ENCODE results near the gene CD59.
"Not testable (repeated sequence)": the region's sequence is repeated elsewhere in the genome, so short reads cannot be mapped to it uniquely, and the experiment has no call there.

Gene CD59

GRCh38 chr11:33713151-33713855, 22.9 kb downstream of the CD59 start:
- no peak for DNase-seq (ENCODE audit: low spot score)

DNA sequence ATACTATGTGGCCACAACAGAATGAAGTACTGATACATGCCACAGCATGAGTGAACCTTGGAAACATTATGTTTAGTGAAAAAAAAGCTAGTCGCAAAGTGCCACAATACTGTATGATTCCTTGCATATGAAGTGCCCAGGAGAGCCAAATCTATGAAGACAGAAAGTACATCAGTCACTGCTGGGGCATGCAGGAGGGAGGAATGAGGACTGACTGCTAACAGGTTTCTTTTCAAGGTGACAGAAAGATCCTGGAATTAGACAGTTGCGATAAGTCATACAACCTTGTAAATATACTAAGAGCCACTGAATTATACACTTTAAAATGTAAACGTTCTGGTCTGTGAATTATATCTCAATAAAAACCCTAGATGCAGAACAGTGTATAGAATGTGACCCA, 23.8 kb downstream of the CD59 start:
- no peak for DNase-seq (ENCODE audit: low spot score)

DNA sequence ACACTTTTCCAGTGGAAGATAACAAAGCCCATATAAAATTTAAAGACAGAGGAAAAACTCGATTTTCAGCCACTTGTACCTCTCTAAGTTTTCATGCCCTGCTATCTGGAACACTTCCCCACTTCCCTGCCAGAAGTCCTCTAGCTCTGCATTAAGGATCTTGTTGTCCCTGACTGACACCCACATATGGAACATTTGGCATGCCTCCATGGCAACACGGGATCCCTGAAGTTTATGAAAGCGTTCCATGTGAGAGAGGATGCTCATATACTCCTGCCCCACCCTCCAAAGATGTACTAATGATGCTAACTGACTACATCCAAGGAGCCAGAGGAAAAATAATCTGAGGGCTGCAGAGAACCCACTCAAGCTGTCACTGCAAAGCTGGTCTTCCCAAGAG, 26.8 kb downstream of the CD59 start:
- DNase-seq (ENCODE audit: low spot score): no peak

- no peak for DNase-seq (ENCODE audit: low spot score)
Measured at GRCh38 chr11:33708985-33709384, 27.2 kb downstream of the CD59 start.

- DNase-seq (ENCODE audit: low spot score): not testable (repeated sequence)
Measured at GRCh38 chr11:33707831-33708230, 28.4 kb downstream of the CD59 start.

- no peak for DNase-seq (ENCODE audit: low spot score)
Measured at GRCh38 chr11:33706966-33707365, 29.3 kb downstream of the CD59 start.

DNA sequence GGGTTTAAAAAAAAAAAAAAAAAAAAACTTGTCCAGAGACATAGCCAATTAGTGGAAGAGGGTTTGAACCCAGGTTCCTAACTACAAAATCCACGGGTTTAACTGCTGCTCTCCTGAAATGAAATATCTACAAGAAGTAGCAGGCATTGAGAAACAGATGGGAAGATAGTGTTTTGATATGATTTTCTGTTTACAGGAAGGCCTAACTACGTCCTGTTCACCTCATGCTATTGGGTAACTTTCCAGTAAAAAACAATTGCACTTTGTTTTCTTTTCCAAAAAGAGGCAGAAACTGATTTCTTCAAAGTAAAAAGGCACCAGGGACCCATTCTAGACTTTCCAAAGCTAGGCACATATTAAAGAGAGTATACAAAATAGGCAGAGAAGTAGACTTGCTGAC, 29.7 kb downstream of the CD59 start:
- no peak for DNase-seq (ENCODE audit: low spot score)

GRCh38 chr11:33704240-33705002, 31.8 kb downstream of the CD59 start:
- DNase-seq (ENCODE audit: low spot score): no peak

- DNase-seq (ENCODE audit: low spot score): peak; percentile 29
Measured at GRCh38 chr11:33703788-33704187, 32.4 kb downstream of the CD59 start.

DNA sequence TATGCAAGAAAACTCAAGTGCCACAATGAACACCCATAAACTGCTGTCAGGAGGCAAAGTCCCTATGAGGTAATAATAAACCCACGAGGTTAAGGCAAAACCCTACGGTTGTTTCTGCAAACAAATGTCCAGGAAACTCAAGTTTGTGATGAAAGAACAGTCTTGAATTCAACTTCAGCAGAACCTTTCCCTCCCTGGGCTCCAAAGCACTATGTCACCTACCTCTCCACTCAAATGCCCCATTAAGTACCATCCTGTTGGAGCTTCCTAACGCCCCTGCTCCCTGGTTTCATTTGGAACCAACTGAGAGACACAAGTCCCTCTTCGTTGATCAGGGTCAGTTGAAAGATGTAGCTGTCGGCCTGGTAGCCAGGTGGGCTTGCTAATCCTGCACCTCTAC, 33.0 kb downstream of the CD59 start:
- no peak for DNase-seq (ENCODE audit: low spot score)

DNA sequence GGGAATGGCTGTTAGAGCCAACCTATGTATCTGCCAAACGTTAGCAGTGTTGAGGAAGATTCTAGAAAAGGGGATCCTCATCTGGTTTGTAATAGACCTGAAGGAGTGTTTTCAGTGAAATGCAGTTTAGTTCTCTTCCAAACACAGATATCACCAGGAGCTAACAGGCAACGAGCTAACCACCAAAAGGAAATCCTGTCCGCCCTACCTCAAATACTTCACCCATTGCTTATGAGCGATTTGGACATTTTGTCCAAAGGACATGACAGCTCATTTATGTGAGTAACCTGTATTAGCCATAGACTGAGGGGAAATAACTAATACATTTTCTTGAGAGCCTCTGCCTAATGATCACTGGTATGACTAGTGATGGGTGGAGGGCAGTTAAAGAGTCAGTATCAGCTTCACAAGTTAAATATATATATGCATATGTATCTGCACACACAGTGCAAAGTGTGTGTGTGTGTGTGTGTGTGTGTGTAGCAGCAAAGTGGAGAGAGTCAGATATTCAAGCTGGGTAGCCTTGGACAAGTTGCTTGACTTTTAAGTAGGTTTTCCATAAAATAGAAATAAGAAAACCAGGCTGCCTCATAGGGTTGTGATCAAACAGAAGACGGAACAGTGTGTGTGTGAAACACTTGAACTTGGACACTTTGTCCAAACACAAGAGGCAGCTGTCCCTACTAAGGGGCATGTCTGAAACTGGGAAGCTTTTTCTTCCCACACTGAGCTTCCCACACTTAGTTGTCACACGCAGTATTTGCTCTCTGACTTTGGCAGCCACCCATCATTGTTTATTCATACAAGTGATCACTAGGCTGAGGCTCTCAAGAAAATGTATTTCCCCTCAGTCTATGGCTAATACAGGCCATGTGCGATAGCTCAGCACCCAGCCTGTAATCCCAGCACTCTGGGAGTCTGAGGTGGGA, 34.7 kb downstream of the CD59 start:
- no peak for DNase-seq (ENCODE audit: low spot score)

DNA sequence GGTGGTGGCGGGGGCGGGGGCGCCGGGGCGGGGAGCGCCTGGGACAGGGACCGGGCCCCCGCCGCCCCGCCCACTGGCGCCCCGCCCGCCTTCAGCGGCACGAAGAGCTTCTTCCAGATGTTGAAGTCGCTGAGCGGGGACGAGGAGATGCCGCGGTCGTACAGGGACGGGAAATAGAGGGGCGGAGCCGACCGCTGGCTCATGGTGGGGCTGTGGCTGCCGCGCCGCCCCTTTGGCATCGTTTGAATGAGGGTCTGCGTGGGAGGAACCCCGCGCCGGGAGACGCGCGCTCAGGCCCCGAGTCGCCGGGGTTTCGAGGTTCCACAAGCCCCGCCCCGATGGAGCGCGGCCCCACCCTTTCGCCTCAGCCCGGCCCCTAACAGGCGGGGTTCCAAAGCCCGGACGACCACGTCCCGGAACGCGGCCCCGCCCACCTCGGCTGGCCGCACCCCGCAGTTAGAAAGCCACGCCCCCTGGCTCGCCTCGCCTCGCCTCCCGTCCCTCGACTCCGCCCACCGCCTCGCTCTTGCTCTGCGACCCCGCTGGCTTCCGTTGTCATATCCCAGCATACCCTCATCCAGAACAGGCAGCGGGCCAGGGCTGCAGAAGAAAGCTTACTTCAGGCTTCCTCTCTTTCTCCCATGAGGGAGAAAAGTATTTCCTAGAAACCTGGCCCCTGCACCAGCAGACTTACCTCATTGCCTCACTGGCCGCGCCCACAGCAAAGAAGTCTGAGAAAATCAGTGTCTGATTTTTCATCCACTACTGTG, 35.5 kb downstream of the CD59 start, which contains the start of gene C11orf91:
Gene C11orf91, minus strand, starts transcription at position 325 of the 770 bp plus-strand sequence. Its CDS starts 86 bp downstream, at position 239.
- peak; percentile 95 for DNase-seq (ENCODE audit: low spot score)

GRCh38 chr11:33700063-33700501, 36.1 kb downstream of the CD59 start:
- no peak for DNase-seq (ENCODE audit: low spot score)

DNA sequence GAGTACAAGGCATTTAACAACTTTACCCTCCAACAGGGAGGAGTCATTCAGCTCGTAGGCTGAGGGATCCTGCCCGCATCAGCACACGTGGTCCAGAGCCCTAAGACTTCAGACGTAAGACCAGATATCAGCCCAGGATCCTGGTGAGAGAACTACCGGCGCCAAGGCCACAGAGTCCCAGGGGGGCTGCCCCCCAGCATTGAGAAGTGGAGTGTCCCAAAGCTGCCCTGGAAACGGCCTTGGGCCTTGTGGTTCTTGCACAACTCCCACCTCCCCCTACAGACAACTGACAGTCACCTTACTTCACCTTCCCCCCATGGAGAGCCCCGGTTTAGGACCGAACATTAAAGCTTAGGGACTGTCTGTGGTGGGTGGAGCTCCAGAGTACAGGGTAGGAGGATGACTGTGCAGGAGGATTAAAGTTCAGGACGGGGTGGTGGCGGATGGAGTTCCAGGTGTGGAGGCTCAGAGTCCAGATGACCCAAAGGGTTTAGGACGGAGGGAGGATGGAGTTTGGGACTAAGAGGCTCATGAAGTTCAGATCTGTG, 36.6 kb downstream of the CD59 start:
- no peak for DNase-seq (ENCODE audit: low spot score)

DNA sequence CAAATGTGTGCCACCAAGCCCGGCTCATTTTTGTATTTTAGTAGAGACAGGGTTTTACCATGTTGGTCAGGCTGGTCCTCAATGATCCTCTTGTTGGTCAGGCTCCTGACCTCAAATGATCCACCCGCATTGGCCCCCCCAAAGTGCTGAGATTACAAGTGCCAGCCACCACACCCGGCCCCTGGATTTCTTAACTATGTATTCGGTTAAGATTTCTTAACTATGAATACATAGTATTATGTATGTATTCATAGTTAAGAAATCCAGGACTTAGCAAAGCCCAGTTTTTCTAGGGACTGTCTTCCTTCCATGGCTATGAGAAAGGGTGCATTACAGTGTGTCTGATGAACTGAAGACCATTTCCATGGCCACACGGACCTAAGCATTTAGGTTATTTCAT, 37.3 kb downstream of the CD59 start:
- no peak for DNase-seq (ENCODE audit: low spot score)

GRCh38 chr11:33697997-33698396, 38.2 kb downstream of the CD59 start:
- DNase-seq (ENCODE audit: low spot score): no peak

GRCh38 chr11:33696931-33697638, 39.1 kb downstream of the CD59 start:
- DNase-seq (ENCODE audit: low spot score): no peak

DNA sequence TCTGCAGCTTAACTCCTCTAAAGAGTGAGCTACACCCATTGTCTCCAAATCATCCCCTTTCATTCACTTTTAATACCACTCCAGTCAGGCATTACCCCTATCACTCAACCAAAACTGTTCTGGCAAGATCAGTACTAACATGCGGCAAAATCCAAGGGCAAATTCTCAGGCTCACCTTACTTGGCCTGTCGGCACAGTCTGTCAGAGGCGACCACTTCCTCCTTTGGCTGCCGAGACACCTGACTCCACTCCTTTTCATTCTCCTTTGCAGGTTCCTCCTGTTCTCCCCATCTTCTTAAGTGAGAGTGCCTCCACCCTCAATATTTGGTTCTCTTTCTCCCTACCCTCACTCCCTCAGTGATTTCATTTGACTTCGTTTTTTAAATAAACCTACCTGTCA, 39.8 kb downstream of the CD59 start:
- DNase-seq (ENCODE audit: low spot score): no peak

DNA sequence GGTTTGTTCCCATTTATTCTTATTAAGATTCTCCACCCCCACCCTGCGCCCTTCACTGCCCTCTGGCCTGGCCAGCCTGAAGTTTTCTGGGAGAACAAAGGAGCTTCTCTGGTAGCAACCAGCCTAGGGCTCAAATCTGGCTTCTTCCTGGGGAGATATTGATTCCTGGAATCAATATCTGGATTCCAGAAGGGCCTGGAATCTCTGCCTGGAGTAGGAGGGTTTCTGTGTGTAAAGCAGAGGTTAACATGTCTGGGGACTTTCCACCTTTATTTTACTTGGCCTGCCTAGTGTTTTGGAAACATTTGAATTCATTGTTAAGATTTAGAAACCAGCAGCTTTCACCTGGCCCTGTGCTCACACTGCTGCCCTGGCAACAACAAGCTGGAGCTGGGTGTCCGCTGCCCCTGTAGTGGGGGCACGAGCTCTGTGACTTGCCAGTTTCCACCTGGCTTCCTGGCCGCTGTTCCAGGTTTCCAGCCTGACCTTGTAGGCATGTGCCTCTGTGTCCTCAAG, 41.1 kb downstream of the CD59 start:
- no peak for DNase-seq (ENCODE audit: low spot score)

- DNase-seq (ENCODE audit: low spot score): no peak
Measured at GRCh38 chr11:33694346-33695050, 41.7 kb downstream of the CD59 start.

Measured in LoVo (cell line).